ENCODE results near the gene RAB11FIP4.

The RAB11FIP4 gene

DNA sequence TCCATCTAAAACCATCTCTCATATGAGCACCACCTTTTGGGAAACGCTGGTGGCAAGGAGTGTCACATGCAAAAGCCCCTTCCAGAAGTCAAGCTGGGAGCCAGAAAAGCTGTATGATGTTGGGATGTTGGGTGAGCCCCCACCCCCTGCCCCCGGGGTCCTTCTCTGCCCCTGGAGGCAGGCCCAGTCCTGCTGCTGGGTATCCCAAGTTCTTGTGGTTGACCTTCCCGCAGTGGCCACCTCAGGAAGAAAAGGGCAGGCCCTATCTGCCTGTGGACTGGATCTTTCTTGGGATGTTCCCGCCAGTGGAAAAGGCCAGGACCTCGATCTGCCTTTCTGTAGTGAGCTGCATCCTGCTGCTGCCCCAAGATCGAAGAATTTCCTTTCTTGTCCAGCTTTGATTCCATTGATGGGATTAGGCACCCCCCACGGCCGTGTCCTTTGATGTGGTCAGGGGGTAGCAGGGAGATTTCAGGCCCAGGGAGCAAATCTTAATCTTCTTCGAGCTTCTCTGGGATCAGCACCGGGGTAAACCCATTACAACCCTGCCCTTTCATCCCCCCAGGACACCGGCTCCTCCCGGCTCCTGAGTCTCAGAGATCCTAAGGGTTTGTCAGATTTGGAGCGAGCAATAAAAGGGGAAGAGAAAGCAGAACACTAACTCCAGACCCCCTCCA, 165.6 kb downstream of the RAB11FIP4 start:
- no peak for DNase-seq

DNA sequence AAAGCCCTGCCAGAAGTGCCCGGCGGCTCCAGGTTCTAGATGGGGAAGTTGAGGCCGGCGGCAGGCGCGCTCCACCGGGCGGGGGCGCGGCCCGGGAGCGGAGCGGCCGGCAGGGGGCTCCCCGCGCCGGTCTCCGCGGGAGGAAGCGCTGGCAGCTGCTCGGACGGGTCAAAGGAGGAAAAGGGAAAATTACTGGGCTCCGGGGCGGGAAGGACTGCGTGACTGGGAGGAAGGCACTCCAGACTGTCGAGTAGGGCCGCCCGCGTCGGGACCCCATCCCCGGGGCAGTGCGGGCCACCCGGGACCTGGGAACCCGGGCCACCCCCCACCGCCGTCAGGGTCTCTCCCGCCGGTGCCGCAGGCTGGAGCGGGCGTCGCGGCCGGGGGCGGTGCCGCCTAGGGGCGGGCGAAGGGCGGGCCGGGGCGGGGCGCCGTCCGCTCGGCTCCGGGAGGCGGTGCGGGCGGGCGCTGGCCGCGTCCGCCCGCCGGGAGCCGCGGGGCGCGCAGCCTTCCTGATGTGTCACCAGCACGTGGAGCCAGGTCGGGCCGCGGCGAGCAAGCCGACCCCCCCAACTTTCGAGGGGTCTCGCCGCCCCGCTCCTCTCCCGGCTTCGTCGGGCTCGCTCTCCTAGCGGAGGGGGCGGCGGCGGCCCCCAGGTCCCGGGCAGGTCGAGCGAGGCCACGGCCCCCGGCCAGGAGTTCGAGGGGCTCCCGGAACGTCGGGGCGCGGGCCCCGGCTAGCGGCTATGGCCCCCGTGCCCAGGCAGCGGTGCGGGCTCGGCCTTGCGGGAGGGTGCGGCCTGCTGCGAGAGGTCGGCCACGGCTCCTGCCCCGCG, 167.5 kb downstream of the RAB11FIP4 start:
- DNase-seq: peak; percentile 87

DNA sequence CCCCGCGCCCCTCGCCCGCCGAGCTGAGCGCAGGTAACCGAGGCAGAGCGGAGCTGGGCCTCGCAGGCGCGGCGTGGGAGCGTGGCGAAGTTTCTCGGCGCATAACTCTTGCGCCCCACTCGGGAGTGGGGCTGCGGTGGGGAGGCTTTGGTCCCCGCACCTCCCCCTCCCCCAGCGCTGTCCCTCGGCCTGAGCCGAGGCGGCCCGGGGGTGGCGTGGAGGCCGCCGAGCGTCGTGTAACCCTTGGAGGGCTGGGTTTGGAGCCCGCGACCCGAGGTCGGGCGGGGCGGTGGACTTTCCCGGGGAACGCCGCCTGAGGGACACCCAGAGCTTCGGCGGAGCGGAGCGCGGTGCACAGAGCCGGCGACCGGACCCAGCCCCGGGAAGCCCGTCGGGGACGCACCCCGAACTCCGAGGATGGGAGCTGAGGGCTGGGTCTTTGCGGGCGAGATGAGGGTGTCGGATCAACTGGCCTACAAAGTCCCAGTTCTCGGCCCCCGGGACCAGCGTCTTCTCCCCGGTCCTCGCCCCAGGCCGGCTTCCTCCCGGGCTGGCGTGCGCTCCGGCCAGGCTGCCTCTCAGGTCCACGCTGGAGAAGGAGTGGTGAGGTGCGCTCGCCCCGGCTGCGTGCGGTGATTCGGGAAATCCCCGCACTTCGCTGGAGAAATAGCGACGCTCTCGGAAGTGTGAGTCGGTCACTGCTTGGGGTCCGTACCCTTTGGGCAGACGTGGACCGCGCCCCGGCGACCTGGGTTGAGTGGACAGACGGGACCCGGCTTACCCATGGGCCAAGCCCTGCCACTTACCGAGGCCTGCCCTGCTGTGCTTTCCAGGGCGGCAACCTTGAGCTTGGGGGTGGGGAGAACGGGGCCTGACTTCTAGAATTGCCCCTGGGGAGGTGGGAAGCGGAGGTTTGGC, 168.4 kb downstream of the RAB11FIP4 start:
- DNase-seq: no peak

DNA sequence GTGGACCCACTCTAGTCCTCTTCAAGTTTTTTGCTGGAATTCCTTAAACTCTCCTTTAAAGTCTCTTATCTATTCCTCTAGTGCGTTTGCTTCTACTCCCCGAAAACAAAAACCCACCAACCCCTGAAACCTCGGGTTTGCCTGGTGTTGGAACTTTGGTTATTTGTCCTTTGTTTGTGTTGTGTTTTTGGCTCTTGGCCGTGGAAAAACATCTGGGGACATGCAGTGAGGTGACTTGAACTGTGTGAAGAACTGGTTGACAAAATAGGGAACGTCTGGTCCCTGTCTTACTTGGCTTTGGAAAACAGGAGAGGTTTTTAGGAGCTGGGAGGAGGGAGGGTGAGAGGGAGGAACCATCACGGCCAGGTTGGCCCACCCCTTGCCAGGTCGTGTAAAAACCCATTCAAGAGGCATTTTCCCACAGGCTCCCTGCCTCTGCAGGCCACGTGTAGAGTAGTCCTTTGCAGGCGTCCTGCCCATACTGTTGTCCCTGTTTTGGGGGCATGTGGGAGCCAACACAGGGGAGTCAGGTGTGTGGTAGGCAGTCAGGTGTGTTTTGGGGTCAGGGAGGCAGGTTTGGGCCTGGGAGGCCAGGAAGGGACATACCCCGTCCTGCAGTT, 169.3 kb downstream of the RAB11FIP4 start:
- DNase-seq: no peak

DNA sequence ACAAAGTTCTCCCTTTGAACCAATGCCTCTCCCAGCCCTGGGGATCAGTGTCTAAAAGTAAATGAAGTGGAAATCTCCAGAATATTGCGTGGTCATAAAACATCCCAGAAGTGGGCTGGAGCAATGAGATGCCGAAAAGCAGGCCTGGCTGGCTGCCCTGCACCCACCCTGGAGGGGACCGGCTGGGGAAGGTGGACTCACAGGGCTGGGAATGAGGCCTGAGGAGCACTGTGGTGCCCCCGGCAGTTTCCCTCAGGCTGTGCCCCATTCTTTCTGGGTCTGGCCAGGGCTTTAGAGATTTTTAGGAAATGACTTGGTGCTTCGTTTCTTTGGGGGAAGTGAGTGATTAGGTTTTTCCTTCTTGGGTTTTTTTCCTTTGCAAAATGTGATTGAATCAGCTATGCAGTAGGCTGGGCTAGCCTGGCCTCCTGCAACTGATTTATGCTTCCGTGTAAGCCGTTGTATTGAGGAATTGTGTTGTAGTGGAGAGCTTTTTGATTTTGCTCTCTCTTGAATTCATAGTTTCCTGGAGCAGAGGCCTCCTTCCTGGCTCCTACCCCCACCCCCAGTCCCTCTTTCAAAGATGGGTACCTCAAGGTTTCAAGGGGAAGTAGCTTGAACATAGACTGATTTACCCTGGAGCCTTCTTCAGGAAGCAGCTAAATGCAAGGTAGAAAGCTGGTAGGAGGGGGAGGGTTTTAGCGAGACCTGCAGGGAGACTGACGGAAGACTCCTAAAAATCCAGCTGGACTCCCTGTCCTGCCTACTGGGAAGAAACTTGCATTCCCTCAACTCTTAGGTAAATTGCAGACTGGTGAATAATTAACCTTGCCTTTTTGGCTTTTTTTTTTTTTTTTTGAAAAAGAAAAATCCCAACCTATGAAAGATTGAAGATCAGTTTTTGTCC, 170.2 kb downstream of the RAB11FIP4 start:
- no peak for DNase-seq

DNA sequence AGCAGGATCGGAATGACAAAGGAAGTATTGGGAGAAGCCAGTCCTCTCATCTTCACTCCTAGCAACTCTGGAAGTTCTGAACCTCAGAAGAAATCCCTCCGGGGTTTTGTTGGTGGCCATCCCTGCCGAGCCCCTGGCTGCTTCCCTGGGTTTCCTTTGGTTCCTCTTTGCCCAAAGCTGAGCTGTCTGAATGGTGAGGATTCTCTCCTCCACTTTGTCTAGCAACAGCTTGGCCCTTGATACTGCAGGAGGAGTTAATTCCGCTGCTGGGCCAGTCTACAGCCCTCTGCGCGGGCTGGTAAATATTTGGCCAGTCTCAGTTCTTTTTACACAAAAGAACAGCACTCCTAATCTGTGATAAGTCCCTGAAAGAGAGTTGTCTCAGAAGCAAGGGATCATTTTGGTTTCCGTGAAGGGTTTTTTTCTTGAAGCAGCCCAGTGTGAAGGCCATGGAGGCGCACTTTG, 170.9 kb downstream of the RAB11FIP4 start:
- no peak for DNase-seq

DNA sequence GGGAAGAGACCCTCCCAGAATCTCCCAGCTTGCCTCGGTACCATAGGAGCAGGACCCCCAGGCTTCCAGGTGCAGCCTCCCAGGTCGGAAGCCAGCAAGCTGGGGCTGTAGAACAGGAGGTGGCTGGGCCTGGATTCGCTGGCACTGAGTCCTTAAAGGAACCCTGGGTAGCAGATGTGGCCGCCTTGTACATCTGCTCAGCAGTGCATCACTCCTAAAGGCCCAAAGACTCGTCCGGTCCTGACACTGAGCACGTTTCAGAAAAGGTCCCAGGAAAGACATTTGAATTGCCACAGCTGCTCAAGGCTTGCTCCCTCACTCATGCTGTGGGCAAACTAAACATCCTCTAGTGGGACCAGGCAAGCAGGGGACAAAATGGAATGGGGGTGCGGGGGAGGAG, 172.8 kb downstream of the RAB11FIP4 start:
- DNase-seq: no peak

DNA sequence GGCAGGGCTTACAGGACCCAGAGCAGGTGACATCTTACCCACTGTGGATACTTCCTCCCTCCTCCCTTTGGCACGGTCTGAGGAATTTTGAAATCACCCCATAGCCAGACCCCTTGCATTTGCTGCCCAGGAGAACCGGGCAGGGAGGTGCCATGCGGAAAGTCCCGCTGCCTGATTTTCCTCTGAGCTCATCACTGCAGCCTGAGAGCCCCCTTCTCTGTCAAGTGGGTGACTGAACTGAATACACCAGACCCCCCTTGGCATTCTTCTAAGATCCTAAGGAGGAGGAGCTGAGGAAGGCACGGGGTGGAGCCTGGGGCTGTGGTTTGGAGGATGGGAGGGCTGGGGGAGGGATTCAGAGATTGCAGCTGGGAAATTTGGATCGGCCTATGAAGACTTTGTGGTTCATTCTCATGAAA, 173.4 kb downstream of the RAB11FIP4 start:
- no peak for DNase-seq

DNA sequence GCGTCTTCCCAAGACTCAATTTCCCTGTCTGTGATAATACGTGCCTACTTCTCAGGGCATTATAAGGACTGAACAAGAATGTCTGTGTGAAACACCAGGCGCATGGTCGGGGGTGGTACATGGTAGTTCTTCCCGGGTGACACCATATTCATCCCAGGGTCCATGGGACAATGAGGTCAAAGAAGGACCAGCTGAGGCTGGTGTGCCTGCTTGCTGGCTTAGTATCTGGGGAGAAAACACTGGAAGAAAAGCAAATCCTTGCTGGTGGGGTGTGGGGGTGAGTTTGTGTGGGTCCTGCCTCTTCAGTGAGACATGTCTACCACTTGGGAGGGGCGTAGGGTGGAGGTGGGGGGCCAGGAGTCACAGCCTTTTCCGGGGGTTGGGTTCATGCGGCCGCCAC, 174.2 kb downstream of the RAB11FIP4 start:
- DNase-seq: no peak

DNA sequence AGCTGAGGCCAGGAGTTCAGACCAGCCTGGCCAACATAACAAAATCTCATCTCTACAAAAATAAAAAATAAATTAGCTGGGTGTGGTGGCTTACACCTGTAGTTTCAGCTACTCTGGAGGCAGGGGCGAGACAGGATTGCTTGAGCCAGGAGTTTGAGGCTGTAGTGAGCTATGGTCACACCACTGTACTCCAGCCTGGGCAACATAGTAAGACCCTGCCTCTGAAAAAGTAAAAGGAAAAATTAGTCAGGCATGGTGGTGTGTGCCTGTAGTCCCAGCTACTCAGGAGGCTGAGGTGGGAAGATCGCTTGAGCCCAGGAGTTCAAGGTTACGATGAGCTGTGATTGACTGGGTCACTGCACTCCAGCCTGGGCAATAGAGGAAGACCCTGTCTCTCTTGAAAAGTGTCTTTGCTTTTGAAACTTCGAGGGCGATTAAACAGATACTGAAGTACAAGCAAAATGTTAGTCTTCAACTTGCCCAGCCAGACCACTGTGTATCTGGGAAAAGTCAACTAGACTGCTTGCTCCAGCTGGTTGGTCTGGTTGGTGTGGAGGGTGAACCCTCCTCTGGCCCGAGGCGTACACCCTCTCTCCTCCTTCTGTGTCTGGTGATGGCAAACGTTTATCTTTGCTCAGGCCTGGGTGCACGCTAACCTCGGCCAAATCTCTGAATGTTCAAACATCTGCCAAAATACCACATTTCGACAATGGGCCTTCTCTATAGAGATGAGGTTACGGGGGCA, 174.9 kb downstream of the RAB11FIP4 start:
- DNase-seq: no peak

DNA sequence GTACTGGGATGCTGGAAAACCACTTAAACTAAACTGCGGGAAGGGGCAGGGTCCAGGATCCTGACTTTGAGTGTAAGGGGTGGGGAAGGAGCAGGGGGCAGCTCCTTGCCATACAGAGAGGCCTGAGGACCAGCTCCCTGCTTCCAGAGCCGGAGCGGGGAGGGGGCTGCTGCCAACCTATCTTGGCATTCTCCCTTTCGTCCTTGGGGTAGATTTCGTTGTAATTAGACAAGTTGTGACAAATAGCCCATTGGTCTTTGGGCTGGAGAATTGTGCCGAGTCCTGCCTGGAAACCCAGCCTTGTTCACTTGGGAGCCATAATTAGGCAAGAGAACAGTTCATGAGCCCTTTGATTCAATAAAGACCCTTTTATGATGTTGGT, 175.5 kb downstream of the RAB11FIP4 start:
- no peak for DNase-seq

DNA sequence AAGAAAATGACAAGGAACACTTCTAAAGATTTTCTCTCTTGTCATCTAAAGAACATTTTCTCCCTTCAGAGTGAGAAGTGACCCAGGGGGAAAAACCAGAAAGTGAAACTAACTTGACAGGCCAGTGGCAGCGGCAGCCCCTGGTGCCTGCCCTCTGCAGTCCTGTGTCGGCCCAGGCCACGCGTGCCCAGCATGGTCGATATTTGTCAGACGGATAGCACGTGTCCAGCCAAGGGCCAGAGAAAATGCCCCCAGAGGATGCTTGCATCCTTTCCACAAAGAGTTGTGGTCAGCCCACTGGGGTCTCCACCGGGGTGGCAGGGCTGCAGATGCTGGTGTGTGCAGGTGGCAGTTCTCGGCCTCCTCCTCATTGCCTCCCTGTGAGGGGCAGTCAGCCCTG, 176.6 kb downstream of the RAB11FIP4 start:
- DNase-seq: no peak

DNA sequence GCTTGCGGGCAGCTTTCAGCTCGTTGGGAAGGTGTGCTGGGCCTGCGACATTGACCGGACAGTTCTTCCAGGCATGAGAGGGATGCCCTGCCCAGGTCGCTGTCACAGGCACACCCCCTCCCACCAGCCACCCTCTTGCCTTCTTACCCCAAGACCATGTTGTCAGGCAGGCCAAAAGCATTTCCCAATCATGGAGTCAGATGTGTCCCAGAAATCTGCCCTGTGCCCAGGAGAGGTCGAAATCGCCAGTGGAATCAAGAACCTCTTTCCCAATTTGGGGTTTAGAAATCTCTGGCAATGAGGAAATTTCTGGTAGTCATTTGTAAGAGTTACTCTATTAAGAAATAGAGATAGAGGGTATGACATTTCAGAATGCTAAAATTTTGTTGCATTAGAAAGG, 177.1 kb downstream of the RAB11FIP4 start:
- DNase-seq: no peak

DNA sequence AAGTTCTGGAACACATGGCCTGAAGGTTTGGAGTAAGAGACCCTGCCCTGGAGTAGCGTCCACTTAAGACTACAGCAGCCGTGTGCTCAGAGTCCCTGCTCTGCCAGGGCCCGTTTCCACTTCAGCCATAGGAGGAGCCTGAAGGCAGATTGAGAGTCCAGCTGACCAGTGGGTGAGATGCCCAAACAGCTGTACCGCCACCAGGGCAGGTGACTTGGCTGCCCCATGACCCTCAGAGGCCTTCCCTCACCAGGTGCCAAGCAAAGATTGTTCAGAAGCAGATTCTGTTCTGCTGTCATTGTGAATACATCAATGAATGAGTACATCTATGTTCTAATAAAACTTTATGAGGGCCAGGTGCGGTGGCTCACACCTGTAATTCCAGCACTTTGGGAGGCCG, 178.8 kb downstream of the RAB11FIP4 start:
- DNase-seq: no peak

DNA sequence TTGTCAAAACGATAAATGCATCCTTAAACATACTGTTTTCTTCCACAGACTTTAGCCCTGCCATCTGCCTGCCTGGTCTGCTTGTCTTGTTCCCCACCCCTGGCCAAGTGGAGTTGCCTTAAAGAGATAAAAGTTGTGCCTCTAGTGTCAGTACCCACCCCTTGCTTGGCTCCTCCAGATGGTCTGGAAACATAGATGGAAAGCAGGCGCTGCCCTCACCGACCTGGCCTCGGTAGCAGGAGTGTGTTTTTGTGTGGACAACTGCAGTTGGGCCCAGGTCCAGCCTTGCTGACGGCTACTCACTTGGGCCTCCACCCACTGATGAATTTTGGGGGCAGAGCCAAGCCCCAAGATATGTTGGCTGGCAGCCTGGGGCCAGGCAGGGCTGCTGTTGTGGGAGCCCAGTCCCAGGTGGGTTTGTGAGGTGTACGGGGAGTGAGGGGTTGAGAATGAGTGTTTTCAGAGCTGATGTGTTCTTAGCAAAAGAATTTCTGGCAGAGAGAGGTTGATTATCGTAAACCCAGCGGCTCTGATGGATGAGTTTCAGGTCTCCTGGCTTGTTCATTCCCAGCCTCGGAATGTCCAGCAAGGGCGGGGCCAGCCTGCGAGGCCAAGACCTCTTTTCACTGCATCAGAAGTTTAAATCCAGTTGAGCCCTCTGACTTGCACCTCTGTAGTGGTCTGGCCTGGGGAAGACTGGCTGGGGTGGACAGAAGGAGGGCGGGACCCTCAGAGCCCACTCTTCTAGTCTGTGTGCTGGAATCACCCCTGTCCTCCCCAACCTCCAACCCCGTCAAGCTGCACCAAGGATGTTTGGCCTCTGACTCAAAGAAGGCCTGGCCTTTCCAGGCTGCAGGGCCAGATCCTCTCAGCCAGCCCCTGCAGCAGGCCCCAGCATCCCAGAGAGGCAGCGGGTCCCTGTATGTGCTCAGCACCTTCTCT, 179.7 kb downstream of the RAB11FIP4 start:
- no peak for DNase-seq

DNA sequence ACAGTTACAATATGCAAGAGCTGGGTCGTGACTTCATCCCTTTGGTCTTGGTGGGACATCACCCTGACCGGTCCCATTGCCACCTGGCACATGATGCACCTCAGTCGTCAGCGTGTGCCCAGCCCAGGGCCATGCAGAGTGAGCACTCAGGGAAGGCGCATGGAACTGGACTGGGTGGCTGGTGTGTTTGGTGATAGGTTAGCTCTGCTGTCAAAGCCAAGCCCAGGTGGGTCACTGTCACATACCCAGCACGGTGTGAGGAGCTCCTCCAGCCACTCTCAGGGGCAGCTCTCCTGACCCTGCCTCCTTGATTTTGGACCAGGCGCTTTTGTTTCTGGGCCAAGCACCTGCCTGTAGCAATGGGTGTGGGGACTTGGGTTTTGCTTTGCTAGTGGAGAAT, 180.9 kb downstream of the RAB11FIP4 start:
- no peak for DNase-seq

DNA sequence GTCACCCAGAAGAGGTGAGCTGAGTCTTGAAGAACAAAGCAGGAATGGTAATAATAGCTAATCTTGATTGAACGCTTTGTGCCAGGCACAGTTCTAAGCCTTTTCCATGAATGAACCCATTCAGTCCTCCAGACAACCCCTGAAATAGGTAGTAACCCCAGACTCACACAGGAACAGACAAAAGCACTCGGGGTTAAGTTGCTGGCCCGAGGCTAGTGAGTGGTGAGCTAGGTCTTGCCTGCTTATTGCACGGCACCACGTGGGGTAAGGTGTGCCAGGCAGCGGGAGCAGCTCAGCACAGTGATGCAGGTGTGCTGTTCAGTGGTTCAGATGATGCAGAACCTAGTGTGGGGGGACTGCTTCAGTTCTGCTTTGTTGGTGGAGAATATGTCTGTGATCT, 181.6 kb downstream of the RAB11FIP4 start:
- DNase-seq: no peak

DNA sequence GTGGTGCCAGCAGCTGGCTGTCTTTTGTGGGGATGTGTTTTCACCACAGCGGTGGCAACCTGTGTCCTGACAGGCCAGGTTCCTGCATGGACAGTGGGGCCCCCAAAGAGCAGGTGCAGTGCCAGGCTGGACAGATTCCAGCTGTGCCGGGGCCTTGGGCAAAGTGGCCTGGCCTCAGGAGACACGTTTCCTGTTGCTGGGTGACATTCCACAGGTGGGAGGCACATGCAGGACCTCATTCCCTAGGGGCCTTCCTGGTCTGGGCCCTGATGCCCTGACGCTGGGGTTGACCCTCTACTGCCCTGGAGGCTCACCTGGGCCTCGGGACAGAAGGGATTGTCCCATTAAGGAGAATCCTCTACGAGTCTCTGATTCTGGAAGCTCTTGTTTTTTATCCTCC, 182.4 kb downstream of the RAB11FIP4 start:
- DNase-seq: no peak

DNA sequence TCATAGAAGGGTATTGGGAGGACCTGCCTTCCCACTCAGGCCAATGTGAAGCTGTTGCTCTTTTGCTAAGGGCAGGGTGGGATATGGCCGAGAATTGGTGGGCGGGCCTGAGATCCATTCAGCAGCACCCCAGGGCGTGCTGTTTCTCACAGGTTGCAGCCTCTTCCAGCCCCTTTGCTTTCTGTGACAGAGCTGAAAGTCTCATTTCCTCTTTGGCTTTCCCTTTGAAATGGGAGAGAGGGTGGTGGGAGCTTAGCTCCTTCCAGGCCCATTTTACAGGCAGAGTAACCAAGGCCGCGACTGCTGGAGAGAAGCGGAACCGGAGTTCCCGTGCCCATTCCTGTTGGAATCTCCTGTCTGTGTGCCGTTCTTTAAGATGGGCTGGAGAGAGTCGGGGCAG, 183.0 kb downstream of the RAB11FIP4 start:
- no peak for DNase-seq

DNA sequence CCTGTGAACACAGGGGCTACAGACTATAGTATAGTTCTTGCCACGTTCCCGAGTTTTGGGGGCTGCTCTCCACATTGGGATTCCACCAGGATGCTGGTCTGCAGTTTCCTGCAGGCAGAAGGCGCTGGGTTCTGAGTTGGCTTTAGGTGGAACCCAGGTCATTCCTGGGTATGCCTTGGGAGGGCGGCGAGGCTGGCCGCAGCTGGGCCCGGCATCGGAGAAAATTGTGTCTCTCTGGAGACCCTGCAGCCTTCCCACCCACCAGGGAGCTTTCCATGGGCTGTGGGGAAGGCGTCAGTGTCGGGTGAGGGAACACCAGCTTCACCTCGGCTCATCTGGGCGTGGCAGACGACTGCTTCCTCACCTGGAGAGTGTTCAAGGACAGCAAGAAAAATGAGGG, 183.6 kb downstream of the RAB11FIP4 start:
- DNase-seq: no peak

Measured in 8988T (cell line).